GM21737 (cell line): ENCODE data around the gene LCN12.

Source experiments
- ATAC-seq: cut with Tn5 transposase; IDR thresholded peaks from one replicate; pipeline ENCODE4 v1.9.1; 2021; ENCODE audit warnings: mild to moderate bottlenecking, moderate library complexity; ENCODE audit not compliant: unreplicated experiment

Gene LCN12

GRCh38 chr9:136951541-136952320 is at the start of gene LCN12:
LCN12 (plus strand) TSS chr9:136952273; CDS start chr9:136952328, 55 bp downstream.
- ATAC-seq, result no peak

GRCh38 chr9:136903041-136903554 is 49.0 kb upstream of the LCN12 start:
- ATAC-seq, result no peak

GRCh38 chr9:136906266-136906665 is 45.8 kb upstream of the LCN12 start:
- ATAC-seq, result no peak

GRCh38 chr9:136907011-136907914 is 44.8 kb upstream of the LCN12 start:
- ATAC-seq, result no peak

- no peak for ATAC-seq
Measured at GRCh38 chr9:136910197-136910900, 41.7 kb upstream of the LCN12 start.

- no peak for ATAC-seq
Measured at GRCh38 chr9:136910901-136911245, 41.2 kb upstream of the LCN12 start.

GRCh38 chr9:136913701-136914438 is 38.2 kb upstream of the LCN12 start:
- ATAC-seq, result no peak

- no peak for ATAC-seq
Measured at GRCh38 chr9:136915632-136916329, 36.3 kb upstream of the LCN12 start.

GRCh38 chr9:136916330-136917184 is 35.5 kb upstream of the LCN12 start:
- ATAC-seq, result no peak

GRCh38 chr9:136917902-136918301 is 34.2 kb upstream of the LCN12 start:
- ATAC-seq, result no peak

GRCh38 chr9:136920069-136920468 is 32.0 kb upstream of the LCN12 start:
- ATAC-seq, result no peak

GRCh38 chr9:136920734-136921231 is 31.3 kb upstream of the LCN12 start:
- no peak for ATAC-seq

- ATAC-seq, result no peak
Measured at GRCh38 chr9:136921307-136921706, 30.8 kb upstream of the LCN12 start.

- no peak for ATAC-seq
Measured at GRCh38 chr9:136921718-136922117, 30.4 kb upstream of the LCN12 start.

- ATAC-seq, result no peak
Measured at GRCh38 chr9:136922540-136922939, 29.5 kb upstream of the LCN12 start.

- ATAC-seq, result no peak
Measured at GRCh38 chr9:136923881-136924280, 28.2 kb upstream of the LCN12 start.

GRCh38 chr9:136925414-136926153 is 26.5 kb upstream of the LCN12 start:
- no peak for ATAC-seq

GRCh38 chr9:136926154-136926704 is 25.8 kb upstream of the LCN12 start:
- ATAC-seq, result no peak
